RPMI8226 (cell line): ENCODE results near the gene THADA.
"Not testable (repeated sequence)": the region's sequence is repeated elsewhere in the genome, so short reads cannot be mapped to it uniquely, and the experiment has no call there.

ENCODE experiments used
- DNase-seq: peaks from one replicate; pipeline ENCODE4 v3.0.0-alpha.2; 2015

Gene THADA

GRCh38 chr2:43199492-43200488, 396.0 kb downstream of the THADA start:
- no peak for DNase-seq

- DNase-seq, result no peak
These were observed 397.6 kb downstream of the THADA start for GRCh38 chr2:43198263-43198662.

GRCh38 chr2:43197588-43197896, 398.3 kb downstream of the THADA start:
- no peak for DNase-seq

- DNase-seq, result no peak
These were observed 398.9 kb downstream of the THADA start for GRCh38 chr2:43196768-43197587.

- no peak for DNase-seq
These were observed 401.5 kb downstream of the THADA start for GRCh38 chr2:43194121-43194869.

GRCh38 chr2:43193652-43194120, 402.2 kb downstream of the THADA start:
- DNase-seq, result no peak

GRCh38 chr2:43192744-43193651, 402.8 kb downstream of the THADA start:
- no peak for DNase-seq

- no peak for DNase-seq
These were observed 403.8 kb downstream of the THADA start for GRCh38 chr2:43191947-43192516.

GRCh38 chr2:43190311-43191052, 405.4 kb downstream of the THADA start:
- no peak for DNase-seq

- DNase-seq, result not testable (repeated sequence)
These were observed 406.0 kb downstream of the THADA start for GRCh38 chr2:43189861-43190260.

- no peak for DNase-seq
These were observed 407.1 kb downstream of the THADA start for GRCh38 chr2:43188561-43189386.

GRCh38 chr2:43186679-43187374, 409.0 kb downstream of the THADA start:
- no peak for DNase-seq

GRCh38 chr2:43186321-43186678, 409.5 kb downstream of the THADA start:
- DNase-seq, result no peak

GRCh38 chr2:43185146-43185545, 410.7 kb downstream of the THADA start:
- DNase-seq, result no peak

GRCh38 chr2:43184339-43184895, 411.4 kb downstream of the THADA start:
- no peak for DNase-seq

GRCh38 chr2:43183743-43184142, 412.1 kb downstream of the THADA start:
- DNase-seq, result no peak

- no peak for DNase-seq
These were observed 414.9 kb downstream of the THADA start for GRCh38 chr2:43180897-43181296.
